GM11168 (cell line): ENCODE results near the gene CSAD.

Experiments
- in situ Hi-C: fragments of 300-500 bp; cut with MboI; formaldehyde crosslinking; loops from one replicate; pipeline ENCODE4 v1.12.0; 2022; ENCODE audit warnings: low sequenced_read_pairs; ENCODE audit not compliant: unreplicated experiment

The CSAD gene, protein sequence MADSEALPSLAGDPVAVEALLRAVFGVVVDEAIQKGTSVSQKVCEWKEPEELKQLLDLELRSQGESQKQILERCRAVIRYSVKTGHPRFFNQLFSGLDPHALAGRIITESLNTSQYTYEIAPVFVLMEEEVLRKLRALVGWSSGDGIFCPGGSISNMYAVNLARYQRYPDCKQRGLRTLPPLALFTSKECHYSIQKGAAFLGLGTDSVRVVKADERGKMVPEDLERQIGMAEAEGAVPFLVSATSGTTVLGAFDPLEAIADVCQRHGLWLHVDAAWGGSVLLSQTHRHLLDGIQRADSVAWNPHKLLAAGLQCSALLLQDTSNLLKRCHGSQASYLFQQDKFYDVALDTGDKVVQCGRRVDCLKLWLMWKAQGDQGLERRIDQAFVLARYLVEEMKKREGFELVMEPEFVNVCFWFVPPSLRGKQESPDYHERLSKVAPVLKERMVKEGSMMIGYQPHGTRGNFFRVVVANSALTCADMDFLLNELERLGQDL

GRCh38 chr12:53180220-53180930 is at the start of gene CSAD, which contains the start of gene ZNF740:
CSAD (minus strand) TSS chr12:53180925; CDS start chr12:53173470, 7,455 bp downstream.
ZNF740 (plus strand) TSS chr12:53180722; CDS start chr12:53181984, 1,262 bp downstream.
- in situ Hi-C loops = no loop called here

- in situ Hi-C loops = no loop called here
Observed at GRCh38 chr12:53230108-53230845, 49.6 kb upstream of the CSAD start.

GRCh38 chr12:53229454-53229853 is 48.7 kb upstream of the CSAD start:
- in situ Hi-C loops = no loop called here

DNA sequence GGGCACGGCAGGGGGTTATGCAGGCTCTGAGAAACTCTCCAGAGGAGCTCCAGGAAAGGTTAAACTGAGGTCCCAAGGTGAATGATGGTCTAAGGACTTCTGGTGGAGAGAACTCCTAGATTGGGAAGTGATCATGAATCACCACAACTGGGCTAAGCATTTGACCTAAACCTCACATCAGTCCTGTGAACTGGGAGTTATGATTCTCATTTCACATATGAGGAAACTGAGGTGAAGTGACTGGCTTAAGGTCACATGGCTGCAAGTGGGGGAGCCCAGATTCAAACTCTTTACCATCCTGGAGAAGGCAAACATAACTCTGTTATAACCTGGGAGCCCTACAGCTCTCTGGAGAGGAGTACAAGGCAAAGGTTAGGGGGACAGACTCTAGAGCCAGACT is 47.1 kb upstream of the CSAD start:
- in situ Hi-C loops = no loop called here

- in situ Hi-C loops = no loop called here
Observed at GRCh38 chr12:53227341-53227740, 46.6 kb upstream of the CSAD start.

GRCh38 chr12:53226815-53227214 is 46.1 kb upstream of the CSAD start:
- in situ Hi-C loops = no loop called here

DNA sequence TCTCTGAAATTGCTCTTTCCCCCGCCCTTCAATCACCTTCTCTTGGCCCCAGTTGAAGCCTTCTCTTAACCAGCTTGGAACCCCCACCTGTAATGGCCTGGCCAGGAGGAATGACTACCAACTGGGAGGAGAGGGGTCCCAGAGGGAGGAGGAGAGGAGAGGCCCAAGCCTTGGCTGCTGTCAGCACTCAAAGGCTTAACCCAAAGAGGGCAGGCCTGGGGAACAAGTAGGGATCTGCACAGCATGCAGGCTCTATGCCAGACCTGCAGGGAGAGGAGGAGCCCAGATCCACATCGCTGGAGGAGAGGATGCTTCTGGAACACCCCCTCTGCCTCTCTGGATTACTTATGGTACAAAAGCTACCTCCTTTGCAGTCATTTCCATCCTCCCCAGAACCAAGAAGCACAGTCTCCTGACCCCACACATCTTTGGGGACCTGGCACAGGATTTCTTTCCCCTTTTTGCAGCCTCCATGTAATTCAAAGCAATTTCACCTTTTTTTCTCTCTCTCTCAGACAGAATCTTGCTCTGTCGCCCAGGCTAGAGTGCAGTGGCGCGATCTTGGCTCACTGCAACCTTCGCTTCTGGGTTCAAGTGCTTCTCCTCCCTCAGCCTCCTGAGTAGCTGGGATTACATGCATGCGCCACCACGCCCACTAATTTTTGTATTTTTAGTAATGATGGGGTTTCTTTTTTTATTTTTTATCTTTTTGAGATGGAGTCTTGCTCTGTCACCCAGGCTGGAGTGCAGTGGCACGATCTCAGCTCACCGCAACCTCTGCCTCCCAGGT is 45.1 kb upstream of the CSAD start:
- in situ Hi-C loops = no loop called here

GRCh38 chr12:53224897-53225634 is 44.3 kb upstream of the CSAD start:
- in situ Hi-C loops = no loop called here

- in situ Hi-C loops = no loop called here
Observed at GRCh38 chr12:53224061-53224896, 43.6 kb upstream of the CSAD start.

DNA sequence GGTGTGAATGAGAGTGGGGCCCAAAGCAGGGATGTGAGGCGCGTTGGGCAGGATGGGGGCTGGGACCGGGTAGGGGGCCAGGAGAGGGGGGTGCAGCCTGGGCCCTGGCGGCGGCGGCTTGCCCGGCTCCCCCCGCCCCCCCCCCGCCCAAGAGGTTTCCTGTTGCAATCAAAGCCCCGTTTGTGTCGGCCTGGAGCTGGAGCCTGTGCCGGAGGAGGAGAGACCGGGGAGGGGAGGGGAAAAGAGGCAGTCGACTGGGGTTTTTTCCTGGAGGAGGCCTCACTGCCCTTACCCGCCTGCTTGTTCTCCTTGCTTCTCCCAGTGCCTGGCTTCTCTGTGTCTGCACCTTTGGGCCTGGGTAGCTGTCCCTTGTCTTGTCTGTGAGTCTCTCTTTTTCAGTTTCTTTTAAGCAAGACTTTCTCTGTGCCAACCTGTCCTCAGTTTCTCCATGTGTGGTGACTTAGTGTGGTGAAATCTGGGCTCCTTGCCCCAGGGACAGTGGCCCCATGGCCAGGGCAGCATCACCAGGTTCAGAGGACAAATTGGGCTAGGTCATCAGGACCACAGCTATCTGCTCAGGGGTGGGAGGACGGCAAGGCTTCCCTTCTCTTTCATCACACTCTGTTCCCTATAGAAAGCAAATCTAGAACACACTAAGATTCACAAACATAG is 42.8 kb upstream of the CSAD start:
- in situ Hi-C loops = no loop called here

- in situ Hi-C loops = no loop called here
Observed at GRCh38 chr12:53222806-53223261, 42.1 kb upstream of the CSAD start.

GRCh38 chr12:53222170-53222721 is 41.5 kb upstream of the CSAD start:
- in situ Hi-C loops = no loop called here

GRCh38 chr12:53221203-53222080 is 40.7 kb upstream of the CSAD start:
- in situ Hi-C loops = no loop called here

DNA sequence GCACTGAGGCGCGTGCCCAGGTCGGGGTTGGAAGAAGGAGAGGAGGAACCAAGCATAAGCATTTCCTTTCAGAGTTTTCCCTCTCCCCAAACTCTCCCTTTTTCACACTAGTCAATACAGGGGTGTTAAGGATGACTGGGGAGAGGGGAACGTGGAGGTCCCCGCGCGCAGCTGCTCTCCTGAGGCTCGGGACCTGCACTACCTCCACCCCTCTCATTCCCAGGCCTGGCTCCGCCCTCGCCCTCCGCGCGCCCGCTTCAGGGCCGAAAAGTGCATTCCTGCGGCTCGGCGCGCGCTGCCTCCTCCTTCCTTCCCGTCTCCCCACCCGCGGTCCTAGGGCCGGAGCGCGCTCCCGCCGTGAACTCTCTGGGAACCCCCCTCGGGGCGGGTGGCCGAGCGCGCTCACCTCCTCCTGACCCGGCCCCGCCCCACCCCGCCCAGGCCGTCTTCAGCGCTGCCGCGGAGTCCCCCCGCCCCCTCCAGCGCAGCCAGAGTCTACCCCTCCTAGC is 40.0 kb upstream of the CSAD start:
- in situ Hi-C loops = no loop called here

- in situ Hi-C loops = no loop called here
Observed at GRCh38 chr12:53219956-53220693, 39.4 kb upstream of the CSAD start.
